Measurements from ENCODE around the gene LAGE3. TPM values are rescaled to one million over a fixed set of nuclear protein-coding genes. Genes with fewer than 3 reads are reported as not detected.

LAGE3 gene
- total and polyA plus RNA-seq, 2 donors from 2014 or later: 10.0 to 29.0 TPM

DNA sequence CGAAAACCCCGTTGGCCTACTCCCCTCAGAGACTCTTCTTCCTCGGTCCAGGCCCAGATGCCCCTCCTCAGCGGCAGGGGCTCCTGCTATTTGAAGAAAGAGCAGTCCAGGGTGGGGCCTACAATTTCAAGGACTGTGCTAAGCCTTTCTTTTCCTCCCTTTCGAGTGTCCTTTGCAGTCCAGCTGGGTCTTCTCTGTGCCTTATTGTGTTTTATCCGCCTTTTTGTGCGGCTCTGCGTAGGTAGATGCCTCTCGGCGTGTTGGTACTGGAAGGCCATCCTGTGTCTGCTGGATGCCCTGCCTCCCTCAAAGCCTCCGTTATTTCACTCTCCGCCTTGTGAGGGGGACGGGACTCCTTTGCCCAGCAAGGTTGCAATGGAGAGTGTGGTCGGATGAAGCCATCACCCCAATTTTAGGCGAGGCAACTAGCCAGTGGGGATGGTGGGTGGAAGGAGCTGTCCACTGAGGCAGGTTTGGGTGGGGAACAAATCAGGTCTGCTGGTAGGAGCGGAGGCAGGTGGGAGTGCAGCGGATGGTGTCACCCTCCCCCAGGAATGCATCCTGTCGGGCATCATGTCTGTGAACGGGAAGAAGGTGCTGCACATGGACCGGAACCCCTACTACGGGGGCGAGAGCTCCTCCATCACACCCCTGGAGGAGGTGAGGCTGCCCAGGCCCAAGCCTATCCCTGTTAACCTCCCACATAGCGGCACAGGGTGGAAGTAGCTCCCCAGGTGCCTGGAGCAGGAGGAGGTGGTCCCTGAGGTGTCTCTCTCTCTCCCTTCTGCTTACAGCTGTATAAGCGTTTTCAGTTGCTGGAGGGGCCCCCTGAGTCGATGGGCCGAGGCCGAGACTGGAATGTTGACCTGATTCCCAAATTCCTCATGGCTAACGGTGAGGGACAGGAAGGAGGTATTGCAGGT, 40.8 kb downstream of the LAGE3 start:
- Histone ChIP-seq H3K9ac (ENCODE audit: low read length in 3 of 3) (peak overlapping the region in 2 of 3 donors; percentile 19 to 51), H3K36me3 (ENCODE audit: control insufficient read depth in 2 of 3, insufficient read depth in 3 of 3, low read length in 3 of 3) (peaks cover 0 to 12% (median 4%) of the 10 kb centered on the region in 3 donors), H3K4me1 (ENCODE audit: control insufficient read depth in 2 of 3, insufficient read depth in 2 of 3, low read depth in 1 of 3, low read length in 3 of 3) (peaks cover 0 to 10% (median 3%) of the 10 kb centered on the region in 3 donors), H3K27me3 (ENCODE audit: control insufficient read depth, insufficient read depth, low read length) (no peaks in the 10 kb centered on the region), H3K4me3 (ENCODE audit: low read length in 3 of 3) (peak overlapping the region; percentile 49 to 63 (median 58)), H3K27ac (ENCODE audit: low read depth in 2 of 2, low read length in 2 of 2) (no peak overlapping the region), H3K9me3 (ENCODE audit: control insufficient read depth in 2 of 3, insufficient read depth in 1 of 3, low read length in 3 of 3) (no peaks in the 10 kb centered on the region)
- TF ChIP-seq, protein P1, sequence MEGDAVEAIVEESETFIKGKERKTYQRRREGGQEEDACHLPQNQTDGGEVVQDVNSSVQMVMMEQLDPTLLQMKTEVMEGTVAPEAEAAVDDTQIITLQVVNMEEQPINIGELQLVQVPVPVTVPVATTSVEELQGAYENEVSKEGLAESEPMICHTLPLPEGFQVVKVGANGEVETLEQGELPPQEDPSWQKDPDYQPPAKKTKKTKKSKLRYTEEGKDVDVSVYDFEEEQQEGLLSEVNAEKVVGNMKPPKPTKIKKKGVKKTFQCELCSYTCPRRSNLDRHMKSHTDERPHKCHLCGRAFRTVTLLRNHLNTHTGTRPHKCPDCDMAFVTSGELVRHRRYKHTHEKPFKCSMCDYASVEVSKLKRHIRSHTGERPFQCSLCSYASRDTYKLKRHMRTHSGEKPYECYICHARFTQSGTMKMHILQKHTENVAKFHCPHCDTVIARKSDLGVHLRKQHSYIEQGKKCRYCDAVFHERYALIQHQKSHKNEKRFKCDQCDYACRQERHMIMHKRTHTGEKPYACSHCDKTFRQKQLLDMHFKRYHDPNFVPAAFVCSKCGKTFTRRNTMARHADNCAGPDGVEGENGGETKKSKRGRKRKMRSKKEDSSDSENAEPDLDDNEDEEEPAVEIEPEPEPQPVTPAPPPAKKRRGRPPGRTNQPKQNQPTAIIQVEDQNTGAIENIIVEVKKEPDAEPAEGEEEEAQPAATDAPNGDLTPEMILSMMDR (IDR thresholded peaks at IDR 0.05; ENCODE audit: borderline replicate concordance, extremely low read depth, insufficient read depth): no peak
- DNase-seq (peak in 2 of 5 donors; percentile 23 to 60), FAIRE-seq (no peak)
- intact Hi-C loops (cut with DNase I): no loop called here

DNA sequence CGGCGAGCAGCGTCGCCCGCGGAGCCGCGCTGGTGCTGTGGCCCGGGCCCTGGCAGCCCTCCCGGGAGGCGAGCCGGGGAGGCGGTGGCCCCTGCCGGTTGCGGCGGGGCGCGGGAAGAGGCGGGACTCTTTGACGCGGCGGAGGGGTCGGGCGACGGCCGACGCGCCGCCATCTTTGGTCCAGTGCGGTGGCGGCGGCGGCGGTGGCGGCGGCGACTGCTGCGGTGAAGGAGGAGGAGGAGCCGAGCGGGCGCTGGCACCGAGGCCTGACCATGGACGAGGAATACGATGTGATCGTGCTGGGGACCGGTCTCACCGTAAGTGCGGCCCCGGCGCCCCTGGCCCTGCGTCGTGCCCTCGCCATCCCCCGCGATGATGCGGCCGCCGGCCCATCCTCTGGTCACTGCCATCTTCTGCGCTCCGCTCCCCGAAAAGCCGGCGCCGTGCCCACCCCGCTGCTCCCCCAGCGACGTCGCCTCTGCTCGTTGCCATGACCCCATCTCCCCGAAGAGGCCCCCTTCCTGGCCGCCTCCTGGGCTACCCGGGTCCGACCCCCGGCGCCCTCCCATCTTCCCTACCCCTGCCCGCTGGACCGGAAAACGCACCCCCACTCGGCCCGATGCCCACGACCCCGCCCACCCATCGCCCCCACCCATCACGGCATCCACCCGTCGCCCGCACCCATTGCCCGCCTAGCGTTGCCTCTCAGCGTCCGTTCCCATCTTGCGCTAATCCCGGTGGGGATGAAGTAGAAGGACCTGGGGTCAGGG, 41.9 kb downstream of the LAGE3 start, which contains the start of gene GDI1:
Gene GDI1 (plus strand): TSS at position 172 of the 770 bp plus-strand sequence. CDS start 101 bp downstream, at position 273.
- peaks cover 0 to 13% (median 4%) of the 10 kb centered on the region in 3 donors for H3K36me3 ChIP-seq (ENCODE audit: control insufficient read depth in 2 of 3, insufficient read depth in 3 of 3, low read length in 3 of 3)
- H3K4me1 ChIP-seq (ENCODE audit: control insufficient read depth in 2 of 3, insufficient read depth in 2 of 3, low read depth in 1 of 3, low read length in 3 of 3): peaks cover 0 to 10% (median 3%) of the 10 kb centered on the region in 3 donors
- TF ChIP-seq, protein P1 (IDR thresholded peaks at IDR 0.05; ENCODE audit: borderline replicate concordance, extremely low read depth, insufficient read depth): no peak
- intact Hi-C loops (cut with DNase I): no loop called here
- FAIRE-seq (no peak), DNase-seq (peak; percentile 37 to 77 (median 54))
- no peaks in the 10 kb centered on the region for H3K27me3 ChIP-seq (ENCODE audit: control insufficient read depth, insufficient read depth, low read length)
- H3K27ac ChIP-seq (ENCODE audit: low read depth in 2 of 2, low read length in 2 of 2): peak within 1 kb of the TSS; percentile 51 to 75
- peak within 1 kb of the TSS; percentile 55 to 63 (median 58) for H3K4me3 ChIP-seq (ENCODE audit: low read length in 3 of 3)
- H3K9ac ChIP-seq (ENCODE audit: low read length in 3 of 3): peak within 1 kb of the TSS in 2 of 3 donors; percentile 49 to 51
- no peaks in the 10 kb centered on the region for H3K9me3 ChIP-seq (ENCODE audit: control insufficient read depth in 2 of 3, insufficient read depth in 1 of 3, low read length in 3 of 3)

- no peaks in the 10 kb centered on the region for H3K27me3 ChIP-seq (ENCODE audit: control insufficient read depth, insufficient read depth, low read length)
- H3K4me3 ChIP-seq (ENCODE audit: low read length in 3 of 3): peak overlapping the region in 1 of 3 donors; percentile 39
- intact Hi-C loops (cut with DNase I): no loop called here
- H3K9me3 ChIP-seq (ENCODE audit: control insufficient read depth in 2 of 3, insufficient read depth in 1 of 3, low read length in 3 of 3): no peaks in the 10 kb centered on the region
- H3K27ac ChIP-seq (ENCODE audit: low read depth in 2 of 2, low read length in 2 of 2): peak overlapping the region; percentile 51 to 75
- FAIRE-seq (no peak), DNase-seq (peak in 4 of 5 donors; percentile 36 to 70 (median 48))
- H3K9ac ChIP-seq (ENCODE audit: low read length in 3 of 3): no peak overlapping the region
- peaks cover 0 to 10% (median 3%) of the 10 kb centered on the region in 3 donors for H3K4me1 ChIP-seq (ENCODE audit: control insufficient read depth in 2 of 3, insufficient read depth in 2 of 3, low read depth in 1 of 3, low read length in 3 of 3)
- TF ChIP-seq, protein P1 (IDR thresholded peaks at IDR 0.05; ENCODE audit: borderline replicate concordance, extremely low read depth, insufficient read depth): no peak
- peaks cover 0 to 13% (median 6%) of the 10 kb centered on the region in 3 donors for H3K36me3 ChIP-seq (ENCODE audit: control insufficient read depth in 2 of 3, insufficient read depth in 3 of 3, low read length in 3 of 3)
Measured at GRCh38 chrX:154436374-154436982, 42.6 kb downstream of the LAGE3 start.

Measured in kidney (tissue), 14 donors.